Measurements from ENCODE around the gene ERAL1. TPM values are rescaled to one million over a fixed set of nuclear protein-coding genes. Genes with fewer than 3 reads are reported as not detected.

The ERAL1 gene
- total and polyA plus RNA-seq, 2 of the 4 experiments (the other 2 are of a cell fraction): 34.1 to 62.3 TPM

Small RNA genes lying within 50 kb of the gene (microRNA-seq; reads per million reads assigned to microRNA genes)
- gene MIR451B (ENCODE audit: unreplicated experiment) (not detected), gene RF00019 (ENCODE audit: insufficient read depth, insufficient read length) (not detected)

Small RNA genes lying within 50 kb of the gene (small RNA-seq; reads per million reads assigned to genes)
- 0 reads per million in 5 experiments for gene RF00019

Other genes starting within 250 kb of the ERAL1 start
- 2.2 and 2.8 TPM in 2 replicates for gene RSKR, start 240.8 kb upstream of the ERAL1 start, total RNA-seq (2012; rRNA removed)
- gene RSKR, start 240.8 kb upstream of the ERAL1 start, polyA plus RNA-seq (2012; rRNA removed): 5.9 and 6.8 TPM in 2 replicates
- gene BLTP2, start 209.9 kb upstream of the ERAL1 start, total RNA-seq (2012; rRNA removed): 146 and 174 TPM in 2 replicates
- 42.3 and 49.0 TPM in 2 replicates for gene BLTP2, start 209.9 kb upstream of the ERAL1 start, polyA plus RNA-seq (2012; rRNA removed)
- 79.2 and 81.7 TPM in 2 replicates for gene SDF2, start 193.1 kb upstream of the ERAL1 start, total RNA-seq (2012; rRNA removed)
- 76.0 and 80.8 TPM in 2 replicates for gene SDF2, start 193.1 kb upstream of the ERAL1 start, polyA plus RNA-seq (2012; rRNA removed)
- gene SUPT6H, start 192.8 kb upstream of the ERAL1 start, total RNA-seq (2012; rRNA removed): 44.8 and 45.0 TPM in 2 replicates
- gene SUPT6H, start 192.8 kb upstream of the ERAL1 start, polyA plus RNA-seq (2012; rRNA removed): 40.0 and 41.4 TPM in 2 replicates
- gene PROCA1, start 143.1 kb upstream of the ERAL1 start, total RNA-seq (2012; rRNA removed): 0.28 and 0.36 TPM in 2 replicates
- 1.7 and 3.0 TPM in 2 replicates for gene PROCA1, start 143.1 kb upstream of the ERAL1 start, polyA plus RNA-seq (2012; rRNA removed)
- 304 and 351 TPM in 2 replicates for gene RAB34, start 137.1 kb upstream of the ERAL1 start, total RNA-seq (2012; rRNA removed)
- 374 and 387 TPM in 2 replicates for gene RAB34, start 137.1 kb upstream of the ERAL1 start, polyA plus RNA-seq (2012; rRNA removed)
- 572 and 596 TPM in 2 replicates for gene RPL23A, start 135.0 kb upstream of the ERAL1 start, total RNA-seq (2012; rRNA removed)
- 958 and 1,004 TPM in 2 replicates for gene RPL23A, start 135.0 kb upstream of the ERAL1 start, polyA plus RNA-seq (2012; rRNA removed)
- 3.6 and 3.9 TPM in 2 replicates for gene TLCD1, start 128.8 kb upstream of the ERAL1 start, total RNA-seq (2012; rRNA removed)
- gene TLCD1, start 128.8 kb upstream of the ERAL1 start, polyA plus RNA-seq (2012; rRNA removed): 8.7 and 9.3 TPM in 2 replicates
- 3.1 and 5.2 TPM in 2 replicates for gene NEK8, start 126.2 kb upstream of the ERAL1 start, total RNA-seq (2012; rRNA removed)
- 4.1 and 4.6 TPM in 2 replicates for gene NEK8, start 126.2 kb upstream of the ERAL1 start, polyA plus RNA-seq (2012; rRNA removed)
- 27.5 and 36.9 TPM in 2 replicates for gene TRAF4, start 111.0 kb upstream of the ERAL1 start, total RNA-seq (2012; rRNA removed)
- 63.2 and 75.6 TPM in 2 replicates for gene TRAF4, start 111.0 kb upstream of the ERAL1 start, polyA plus RNA-seq (2012; rRNA removed)
- 2.2 and 2.5 TPM in 2 replicates for gene FAM222B, start 12.2 kb upstream of the ERAL1 start, total RNA-seq (2012; rRNA removed)
- 10.8 and 11.4 TPM in 2 replicates for gene FAM222B, start 12.2 kb upstream of the ERAL1 start, polyA plus RNA-seq (2012; rRNA removed)
- gene FLOT2, start 42.7 kb downstream of the ERAL1 start, total RNA-seq (2012; rRNA removed): 19.7 and 31.1 TPM in 2 replicates
- gene FLOT2, start 42.7 kb downstream of the ERAL1 start, polyA plus RNA-seq (2012; rRNA removed): 60.1 and 67.9 TPM in 2 replicates
- 2.7 and 2.8 TPM in 2 replicates for gene DHRS13, start 48.1 kb downstream of the ERAL1 start, total RNA-seq (2012; rRNA removed)
- 3.9 and 4.1 TPM in 2 replicates for gene DHRS13, start 48.1 kb downstream of the ERAL1 start, polyA plus RNA-seq (2012; rRNA removed)
- 25.6 and 26.7 TPM in 2 replicates for gene PHF12, start 96.5 kb downstream of the ERAL1 start, total RNA-seq (2012; rRNA removed)
- gene PHF12, start 96.5 kb downstream of the ERAL1 start, polyA plus RNA-seq (2012; rRNA removed): 24.4 and 28.9 TPM in 2 replicates
- gene SEZ6, start 151.0 kb downstream of the ERAL1 start, total RNA-seq (2012; rRNA removed): not detected in 2 replicates
- not detected in 2 replicates for gene SEZ6, start 151.0 kb downstream of the ERAL1 start, polyA plus RNA-seq (2012; rRNA removed)
- 1.1 and 1.3 TPM in 2 replicates for gene PIPOX, start 188.1 kb downstream of the ERAL1 start, total RNA-seq (2012; rRNA removed)
- gene PIPOX, start 188.1 kb downstream of the ERAL1 start, polyA plus RNA-seq (2012; rRNA removed): 0.11 and 0.43 TPM in 2 replicates